Neural cell (in vitro differentiated cells): ENCODE results near the gene COX7B2. TPM values are rescaled to one million over a fixed set of nuclear protein-coding genes. Genes with fewer than 3 reads are reported as not detected.

Experiments
- H2AFZ ChIP-seq: fragments of 200-600, 300-800 bp; sonication (generic), shearing (Covaris generic); 2 replicates; pipeline ENCODE4 v1.6.0; 2014; ENCODE audit warnings: low read depth, mild to moderate bottlenecking, antibody characterized with exemption, low read length, moderate library complexity
- H3F3A ChIP-seq: fragments of 200-600 bp; shearing (Covaris generic); 2 replicates; pipeline ENCODE4 v1.6.1; 2016; ENCODE audit warnings: mild to moderate bottlenecking, moderate library complexity, mixed read lengths, antibody characterized with exemption, low read length; ENCODE audit not compliant: insufficient read depth, poor library complexity, severe bottlenecking
- H3K27ac ChIP-seq: fragments of 200-600, 300-800 bp; sonication (generic), shearing (Covaris generic); 2 replicates; pipeline ENCODE4 v1.5.1; 2014; ENCODE audit warnings: mild to moderate bottlenecking, low read length, moderate library complexity
- H3K27me3 ChIP-seq: fragments of 300-800, 200-600 bp; sonication (generic), shearing (Covaris generic); 2 replicates; pipeline ENCODE4 v1.6.0; 2014; ENCODE audit warnings: mild to moderate bottlenecking, low read depth, low read length, moderate library complexity; ENCODE audit not compliant: insufficient read depth
- H3K36me3 ChIP-seq: fragments of 300-800, 200-600 bp; sonication (generic), shearing (Covaris generic); 2 replicates; pipeline ENCODE4 v1.5.1; 2014; ENCODE audit warnings: mild to moderate bottlenecking, antibody characterized with exemption, low read length, moderate library complexity; ENCODE audit not compliant: insufficient read depth
- H3K4me2 ChIP-seq: fragments of 300-800, 200-600 bp; sonication (generic), shearing (Covaris generic); 2 replicates; pipeline ENCODE4 v1.6.0; 2014; ENCODE audit warnings: mild to moderate bottlenecking, low read length
- H3K4me3 ChIP-seq: fragments of 300-800, 200-600 bp; sonication (generic), shearing (Covaris generic); 2 replicates; pipeline ENCODE4 v1.5.1; 2014; ENCODE audit warnings: mild to moderate bottlenecking, low read length, moderate library complexity
- H3K79me2 ChIP-seq: fragments of 200-600 bp; shearing (Covaris generic); replicated peaks from 2 replicates; pipeline ENCODE4 v1.6.0; 2014; ENCODE audit warnings: mild to moderate bottlenecking, low read length, moderate library complexity; ENCODE audit not compliant: insufficient read depth
- H3K9ac ChIP-seq: fragments of 300-800, 200-600 bp; sonication (generic), shearing (Covaris generic); 2 replicates; pipeline ENCODE4 v1.6.1; 2016; ENCODE audit warnings: mild to moderate bottlenecking, low read length, mixed read lengths
- H3K9me2 ChIP-seq: fragments of 200-600 bp; shearing (Covaris generic); 2 replicates; pipeline ENCODE4 v1.6.1; 2016; ENCODE audit warnings: mild to moderate bottlenecking, low read length, mixed read lengths; ENCODE audit not compliant: insufficient read depth
- H3K9me3 ChIP-seq: fragments of 200-600, 300-800 bp; sonication (generic), shearing (Covaris generic); 2 replicates; pipeline ENCODE4 v1.6.1; 2016; ENCODE audit warnings: mild to moderate bottlenecking, mixed run types, low read length, moderate library complexity, mixed read lengths
- H4K20me1 ChIP-seq: fragments of 200-600 bp; shearing (Covaris generic); 2 replicates; pipeline ENCODE4 v1.6.1; 2016; ENCODE audit warnings: mild to moderate bottlenecking, mixed run types; ENCODE audit not compliant: insufficient read depth
- EP300 ChIP-seq: fragments of 450-650 bp; conservative IDR thresholded peaks from 2 replicates; pipeline ENCODE4 v1.6.1; 2014; ENCODE audit warnings: antibody characterized with exemption, mild to moderate bottlenecking, moderate library complexity; ENCODE audit not compliant: poor library complexity, severe bottlenecking
- EZH2 ChIP-seq: fragments of 200-600, 300-800 bp; shearing (Covaris generic), sonication (generic); IDR thresholded peaks from 2 replicates; pipeline ENCODE4 v1.6.1; 2014; ENCODE audit warnings: antibody characterized with exemption, low read length, borderline replicate concordance, mild to moderate bottlenecking; ENCODE audit not compliant: insufficient read depth, poor library complexity, severe bottlenecking
- MXI1 ChIP-seq: fragments of 450-650 bp; conservative IDR thresholded peaks from 2 replicates; pipeline ENCODE4 v1.6.1; 2014; ENCODE audit warnings: antibody characterized with exemption, mild to moderate bottlenecking; ENCODE audit not compliant: poor library complexity, severe bottlenecking
- POLR2AphosphoS5 ChIP-seq: IDR thresholded peaks from 2 replicates; pipeline ENCODE4 v1.6.1; 2012
- RAD21 ChIP-seq: fragments of 450-650 bp; conservative IDR thresholded peaks from 2 replicates; pipeline ENCODE4 v1.6.1; 2014; ENCODE audit warnings: antibody characterized with exemption, mild to moderate bottlenecking, moderate library complexity
- SMC3 ChIP-seq: fragments of 450-650 bp; conservative IDR thresholded peaks from 2 replicates; pipeline ENCODE4 v1.6.1; 2014; ENCODE audit warnings: antibody characterized with exemption, mild to moderate bottlenecking, moderate library complexity; ENCODE audit not compliant: poor library complexity
- TAF1 ChIP-seq: IDR thresholded peaks from 2 replicates; pipeline ENCODE4 v1.6.1; 2012; ENCODE audit warnings: low read depth
- polyA plus RNA-seq: library from polyadenylated mRNA; depleted of rRNA; stranded (reverse); fragments of >200 nt; gene quantifications from 2 replicates; pipeline ENCODE4 v1.2.3, GENCODE V29; 2014
- TF ChIP-seq, protein P1 (sequence below): fragments of 450-650 bp; IDR thresholded peaks from 2 replicates; pipeline ENCODE4 v1.5.1; 2014; ENCODE audit warnings: antibody characterized with exemption, mild to moderate bottlenecking, moderate library complexity; ENCODE audit not compliant: poor library complexity, severe bottlenecking
- TF ChIP-seq, protein P2 (sequence below): IDR thresholded peaks from 2 replicates; pipeline ENCODE4 v1.6.1; 2012; ENCODE audit warnings: borderline replicate concordance

COX7B2 gene
- polyA plus RNA-seq, 1 donor from 2014 or later, result not detected

DNA sequence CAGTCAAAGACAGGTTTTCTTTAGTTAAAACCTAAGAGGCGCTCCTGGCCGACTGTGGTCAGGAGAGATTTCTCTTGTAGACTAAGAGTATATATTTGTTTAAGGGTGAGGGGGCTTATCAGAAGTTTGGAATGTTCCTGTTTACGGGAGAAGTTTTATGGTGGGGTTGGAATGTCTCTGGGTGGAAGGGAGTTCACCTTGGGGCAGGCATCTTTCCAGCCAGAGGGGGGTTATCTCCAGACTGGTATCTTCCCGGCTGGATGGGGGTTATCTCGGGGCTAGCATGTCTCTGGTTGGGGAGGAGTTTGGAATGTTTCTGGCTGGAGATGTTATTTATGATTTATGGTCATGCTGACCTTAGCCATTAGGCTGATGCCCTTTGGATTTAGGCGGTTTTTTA is 116.0 kb downstream of the COX7B2 start:
- H3F3A ChIP-seq, result no peaks in the 10 kb centered on the region
- H3K9me2 ChIP-seq, result no peaks in the 10 kb centered on the region
- no peak overlapping the region for H3K27ac ChIP-seq
- H3K9ac ChIP-seq, result no peak overlapping the region
- no peak overlapping the region for H2AFZ ChIP-seq
- no peak overlapping the region for H3K4me3 ChIP-seq
- TF ChIP-seq MXI1 (no peak), POLR2AphosphoS5 (no peak), EZH2 (no peak), EP300 (no peak), RAD21 (no peak), TAF1 (no peak)
- TF ChIP-seq, protein P1, sequence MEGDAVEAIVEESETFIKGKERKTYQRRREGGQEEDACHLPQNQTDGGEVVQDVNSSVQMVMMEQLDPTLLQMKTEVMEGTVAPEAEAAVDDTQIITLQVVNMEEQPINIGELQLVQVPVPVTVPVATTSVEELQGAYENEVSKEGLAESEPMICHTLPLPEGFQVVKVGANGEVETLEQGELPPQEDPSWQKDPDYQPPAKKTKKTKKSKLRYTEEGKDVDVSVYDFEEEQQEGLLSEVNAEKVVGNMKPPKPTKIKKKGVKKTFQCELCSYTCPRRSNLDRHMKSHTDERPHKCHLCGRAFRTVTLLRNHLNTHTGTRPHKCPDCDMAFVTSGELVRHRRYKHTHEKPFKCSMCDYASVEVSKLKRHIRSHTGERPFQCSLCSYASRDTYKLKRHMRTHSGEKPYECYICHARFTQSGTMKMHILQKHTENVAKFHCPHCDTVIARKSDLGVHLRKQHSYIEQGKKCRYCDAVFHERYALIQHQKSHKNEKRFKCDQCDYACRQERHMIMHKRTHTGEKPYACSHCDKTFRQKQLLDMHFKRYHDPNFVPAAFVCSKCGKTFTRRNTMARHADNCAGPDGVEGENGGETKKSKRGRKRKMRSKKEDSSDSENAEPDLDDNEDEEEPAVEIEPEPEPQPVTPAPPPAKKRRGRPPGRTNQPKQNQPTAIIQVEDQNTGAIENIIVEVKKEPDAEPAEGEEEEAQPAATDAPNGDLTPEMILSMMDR, result no peak
- TF ChIP-seq, protein P2, sequence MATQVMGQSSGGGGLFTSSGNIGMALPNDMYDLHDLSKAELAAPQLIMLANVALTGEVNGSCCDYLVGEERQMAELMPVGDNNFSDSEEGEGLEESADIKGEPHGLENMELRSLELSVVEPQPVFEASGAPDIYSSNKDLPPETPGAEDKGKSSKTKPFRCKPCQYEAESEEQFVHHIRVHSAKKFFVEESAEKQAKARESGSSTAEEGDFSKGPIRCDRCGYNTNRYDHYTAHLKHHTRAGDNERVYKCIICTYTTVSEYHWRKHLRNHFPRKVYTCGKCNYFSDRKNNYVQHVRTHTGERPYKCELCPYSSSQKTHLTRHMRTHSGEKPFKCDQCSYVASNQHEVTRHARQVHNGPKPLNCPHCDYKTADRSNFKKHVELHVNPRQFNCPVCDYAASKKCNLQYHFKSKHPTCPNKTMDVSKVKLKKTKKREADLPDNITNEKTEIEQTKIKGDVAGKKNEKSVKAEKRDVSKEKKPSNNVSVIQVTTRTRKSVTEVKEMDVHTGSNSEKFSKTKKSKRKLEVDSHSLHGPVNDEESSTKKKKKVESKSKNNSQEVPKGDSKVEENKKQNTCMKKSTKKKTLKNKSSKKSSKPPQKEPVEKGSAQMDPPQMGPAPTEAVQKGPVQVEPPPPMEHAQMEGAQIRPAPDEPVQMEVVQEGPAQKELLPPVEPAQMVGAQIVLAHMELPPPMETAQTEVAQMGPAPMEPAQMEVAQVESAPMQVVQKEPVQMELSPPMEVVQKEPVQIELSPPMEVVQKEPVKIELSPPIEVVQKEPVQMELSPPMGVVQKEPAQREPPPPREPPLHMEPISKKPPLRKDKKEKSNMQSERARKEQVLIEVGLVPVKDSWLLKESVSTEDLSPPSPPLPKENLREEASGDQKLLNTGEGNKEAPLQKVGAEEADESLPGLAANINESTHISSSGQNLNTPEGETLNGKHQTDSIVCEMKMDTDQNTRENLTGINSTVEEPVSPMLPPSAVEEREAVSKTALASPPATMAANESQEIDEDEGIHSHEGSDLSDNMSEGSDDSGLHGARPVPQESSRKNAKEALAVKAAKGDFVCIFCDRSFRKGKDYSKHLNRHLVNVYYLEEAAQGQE, result no peak
- no peaks in the 10 kb centered on the region for H3K36me3 ChIP-seq
- H3K9me3 ChIP-seq, result no peaks in the 10 kb centered on the region
- H3K4me2 ChIP-seq, result no peak overlapping the region
- no peaks in the 10 kb centered on the region for H4K20me1 ChIP-seq
- no peaks in the 10 kb centered on the region for H3K27me3 ChIP-seq
- H3K79me2 ChIP-seq, result no peaks in the 10 kb centered on the region

DNA sequence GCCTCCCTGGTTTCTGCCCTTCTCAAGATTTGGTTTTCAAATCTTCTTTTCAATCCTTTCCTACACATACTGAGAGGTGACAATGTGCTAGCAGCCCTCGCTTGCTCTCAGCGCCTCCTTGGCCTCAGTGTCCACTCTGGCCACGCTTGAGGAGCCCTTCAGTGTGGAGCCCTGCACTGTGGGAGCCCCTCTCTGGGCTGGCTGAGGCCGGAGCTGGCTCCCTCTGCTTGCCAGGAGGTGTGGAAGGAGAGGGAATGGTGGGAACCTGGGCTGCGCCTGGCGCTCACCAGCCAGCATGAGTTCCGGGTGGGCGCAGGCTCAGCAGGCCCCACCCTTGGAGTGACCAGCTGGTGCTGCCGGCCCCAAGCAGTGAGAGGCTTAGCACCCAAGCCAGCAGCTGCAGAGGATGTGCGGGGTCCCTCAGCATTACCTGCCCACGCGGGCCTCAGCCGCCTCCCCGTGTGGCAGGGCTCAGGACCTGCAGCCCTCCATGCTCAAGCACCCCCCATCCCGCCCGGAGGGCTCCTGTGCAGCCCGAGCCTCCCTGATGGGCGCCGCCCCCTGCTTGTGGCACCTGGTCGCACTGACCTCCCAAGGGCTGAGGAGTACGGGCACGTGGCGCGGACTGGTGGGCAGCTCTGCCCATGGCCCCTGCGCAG is 127.5 kb downstream of the COX7B2 start:
- no peak overlapping the region for H3K4me2 ChIP-seq
- H3K9ac ChIP-seq, result no peak overlapping the region
- no peak overlapping the region for H2AFZ ChIP-seq
- no peak overlapping the region for H3K27ac ChIP-seq
- H3K9me2 ChIP-seq, result no peaks in the 10 kb centered on the region
- no peaks in the 10 kb centered on the region for H3K79me2 ChIP-seq
- H3K36me3 ChIP-seq, result no peaks in the 10 kb centered on the region
- H4K20me1 ChIP-seq, result no peaks in the 10 kb centered on the region
- no peaks in the 10 kb centered on the region for H3K27me3 ChIP-seq
- H3K4me3 ChIP-seq, result no peak overlapping the region
- no peaks in the 10 kb centered on the region for H3K9me3 ChIP-seq
- TF ChIP-seq MXI1 (no peak), SMC3 (no peak)
- H3F3A ChIP-seq, result no peaks in the 10 kb centered on the region
